Transverse colon (tissue), 4 donors: ENCODE results near the gene ZNF205.

ENCODE experiments used
- CTCF ChIP-seq, 5 experiments: fragments of 200-600 bp in 3 of 5; fragments of 450-650 bp in 2 of 5; sonication (generic) in 3 of 5; IDR thresholded peaks; 1 replicate in 2 of 5; 2 replicates in 3 of 5; pipeline ENCODE4 v1.5.1; 2016 to 2017; ENCODE audit warnings: antibody characterized with exemption in 5 of 5, inconsistent platforms in 3 of 5, mild to moderate bottlenecking in 2 of 5, moderate library complexity in 1 of 5
- EP300 ChIP-seq: sonication (generic); formaldehyde crosslinking; IDR thresholded peaks from one replicate; pipeline ENCODE4 v1.6.1; 2017; ENCODE audit warnings: antibody characterized with exemption, low read depth
- POLR2A ChIP-seq: fragments of 450-650 bp; IDR thresholded peaks from one replicate; pipeline ENCODE4 v1.6.1; 2016; ENCODE audit warnings: antibody characterized with exemption, mild to moderate bottlenecking, moderate library complexity
- POLR2AphosphoS5 ChIP-seq, 3 donors: sonication (generic); formaldehyde crosslinking; IDR thresholded peaks; one replicate each; pipeline ENCODE4 v1.6.1; 2016; ENCODE audit warnings: antibody characterized with exemption in 3 of 3

- TF ChIP-seq CTCF (IDR thresholded peaks at IDR 0.05) = no peak
- TF ChIP-seq POLR2A = no peak
- TF ChIP-seq EP300 = no peak
- no peak for TF ChIP-seq POLR2AphosphoS5 (IDR thresholded peaks at IDR 0.05)
These were observed 7.5 kb downstream of the ZNF205 start for GRCh38 chr16:3119701-3120408.
